ENCODE data around the gene TMEM41A. TPM values are rescaled to one million over a fixed set of nuclear protein-coding genes. Genes with fewer than 3 reads are reported as not detected.

TMEM41A gene
- total RNA-seq, 2 donors from 2014 or later: 19.7 to 21.4 TPM

GRCh38 chr3:185488465-185488864 is 10.4 kb downstream of the TMEM41A start:
- peaks cover 40% of the 10 kb centered on the region for H3K36me3 ChIP-seq (ENCODE audit: control insufficient read depth, insufficient read depth, low read length)
- DNase-seq: no peak
- no peaks in the 10 kb centered on the region for H3K4me1 Mint-ChIP-seq
- TF ChIP-seq, protein P1, sequence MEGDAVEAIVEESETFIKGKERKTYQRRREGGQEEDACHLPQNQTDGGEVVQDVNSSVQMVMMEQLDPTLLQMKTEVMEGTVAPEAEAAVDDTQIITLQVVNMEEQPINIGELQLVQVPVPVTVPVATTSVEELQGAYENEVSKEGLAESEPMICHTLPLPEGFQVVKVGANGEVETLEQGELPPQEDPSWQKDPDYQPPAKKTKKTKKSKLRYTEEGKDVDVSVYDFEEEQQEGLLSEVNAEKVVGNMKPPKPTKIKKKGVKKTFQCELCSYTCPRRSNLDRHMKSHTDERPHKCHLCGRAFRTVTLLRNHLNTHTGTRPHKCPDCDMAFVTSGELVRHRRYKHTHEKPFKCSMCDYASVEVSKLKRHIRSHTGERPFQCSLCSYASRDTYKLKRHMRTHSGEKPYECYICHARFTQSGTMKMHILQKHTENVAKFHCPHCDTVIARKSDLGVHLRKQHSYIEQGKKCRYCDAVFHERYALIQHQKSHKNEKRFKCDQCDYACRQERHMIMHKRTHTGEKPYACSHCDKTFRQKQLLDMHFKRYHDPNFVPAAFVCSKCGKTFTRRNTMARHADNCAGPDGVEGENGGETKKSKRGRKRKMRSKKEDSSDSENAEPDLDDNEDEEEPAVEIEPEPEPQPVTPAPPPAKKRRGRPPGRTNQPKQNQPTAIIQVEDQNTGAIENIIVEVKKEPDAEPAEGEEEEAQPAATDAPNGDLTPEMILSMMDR (conservative IDR thresholded peaks at IDR 0.05): no peak
- no peaks in the 10 kb centered on the region for H3K27me3 ChIP-seq (ENCODE audit: control insufficient read depth, insufficient read depth, low read length, poor library complexity, severe bottlenecking)
- H3K27ac Mint-ChIP-seq: no peak overlapping the region
- no peak overlapping the region for H3K4me3 Mint-ChIP-seq
- no peaks in the 10 kb centered on the region for H3K27me3 Mint-ChIP-seq (ENCODE audit: insufficient read depth)
- peaks cover 19% of the 10 kb centered on the region for H3K36me3 Mint-ChIP-seq (ENCODE audit: low read depth)
- no peak overlapping the region for H3K27ac ChIP-seq (ENCODE audit: low read depth, low read length)
- no peaks in the 10 kb centered on the region for H3K9me3 Mint-ChIP-seq
- no peaks in the 10 kb centered on the region for H3K4me1 ChIP-seq (ENCODE audit: control insufficient read depth, insufficient read depth, low read length)
- H3K4me3 ChIP-seq (ENCODE audit: low read length): no peak overlapping the region
- no peak overlapping the region for H3K9ac ChIP-seq (ENCODE audit: extremely low read depth, low read length, poor library complexity, severe bottlenecking)
- no peaks in the 10 kb centered on the region for H3K9me3 ChIP-seq (ENCODE audit: control insufficient read depth, low read length)
- 91 to 96% methylated on average over 1 to 5 of the region's 5 CpGs for WGBS, 2 experiments (ENCODE audit: insufficient coverage in 1 of 2, insufficient read length in 1 of 2)

- Histone ChIP-seq H3K27me3 (ENCODE audit: control insufficient read depth, insufficient read depth, low read length, poor library complexity, severe bottlenecking) (no peaks in the 10 kb centered on the region), H3K36me3 (ENCODE audit: control insufficient read depth, insufficient read depth, low read length) (peaks cover 29% of the 10 kb centered on the region), H3K27ac (ENCODE audit: low read depth, low read length) (no peak overlapping the region), H3K4me1 (ENCODE audit: control insufficient read depth, insufficient read depth, low read length) (no peaks in the 10 kb centered on the region), H3K9me3 (ENCODE audit: control insufficient read depth, low read length) (no peaks in the 10 kb centered on the region), H3K4me3 (ENCODE audit: low read length) (no peak overlapping the region), H3K9ac (ENCODE audit: extremely low read depth, low read length, poor library complexity, severe bottlenecking) (no peak overlapping the region)
- Mint-ChIP-seq H3K27me3 (ENCODE audit: insufficient read depth) (no peaks in the 10 kb centered on the region), H3K4me3 (no peak overlapping the region), H3K27ac (no peak overlapping the region), H3K9me3 (no peaks in the 10 kb centered on the region), H3K36me3 (ENCODE audit: low read depth) (peaks cover 25% of the 10 kb centered on the region), H3K4me1 (no peaks in the 10 kb centered on the region)
- no peak for DNase-seq
- WGBS, 2 experiments (ENCODE audit: insufficient coverage in 1 of 2, insufficient read length in 1 of 2): 93 to 97% methylated on average over 5 of the region's 5 CpGs
- TF ChIP-seq, protein P1 (conservative IDR thresholded peaks at IDR 0.05): no peak
Measured at GRCh38 chr3:185486394-185486793, 12.4 kb downstream of the TMEM41A start.

DNA sequence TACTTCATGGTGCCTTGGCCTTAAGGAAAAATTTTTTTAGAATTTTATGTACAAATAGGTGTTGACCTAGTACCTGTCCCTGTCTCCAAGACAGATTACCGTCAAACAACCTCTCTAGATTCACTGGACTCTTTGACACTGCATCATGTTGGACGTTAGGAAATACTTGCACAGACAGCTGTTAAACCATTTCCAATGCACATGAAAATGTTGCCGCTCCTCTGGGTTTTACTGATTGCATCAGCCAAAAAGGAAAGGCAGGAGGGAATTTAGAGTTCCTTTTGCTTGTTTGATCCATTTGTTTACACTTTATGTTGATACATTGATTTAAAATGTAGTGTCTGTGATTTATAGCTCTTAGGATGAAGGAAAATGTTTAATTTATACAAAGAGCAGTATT is 14.5 kb downstream of the TMEM41A start:
- Histone ChIP-seq H3K4me1 (ENCODE audit: control insufficient read depth, insufficient read depth, low read length) (no peaks in the 10 kb centered on the region), H3K27ac (ENCODE audit: low read depth, low read length) (no peak overlapping the region), H3K9ac (ENCODE audit: extremely low read depth, low read length, poor library complexity, severe bottlenecking) (no peak overlapping the region), H3K27me3 (ENCODE audit: control insufficient read depth, insufficient read depth, low read length, poor library complexity, severe bottlenecking) (no peaks in the 10 kb centered on the region), H3K4me3 (ENCODE audit: low read length) (no peak overlapping the region), H3K9me3 (ENCODE audit: control insufficient read depth, low read length) (no peaks in the 10 kb centered on the region), H3K36me3 (ENCODE audit: control insufficient read depth, insufficient read depth, low read length) (peaks cover 19% of the 10 kb centered on the region)
- 91 to 100% methylated on average over 2 to 3 of the region's 3 CpGs for WGBS, 2 experiments (ENCODE audit: insufficient coverage in 1 of 2, insufficient read length in 1 of 2)
- H3K9me3 Mint-ChIP-seq: no peaks in the 10 kb centered on the region
- peaks cover 21% of the 10 kb centered on the region for H3K36me3 Mint-ChIP-seq (ENCODE audit: low read depth)
- no peaks in the 10 kb centered on the region for H3K4me1 Mint-ChIP-seq
- TF ChIP-seq, protein P1 (conservative IDR thresholded peaks at IDR 0.05): no peak
- H3K27me3 Mint-ChIP-seq (ENCODE audit: insufficient read depth): no peaks in the 10 kb centered on the region
- DNase-seq: no peak
- no peak overlapping the region for H3K4me3 Mint-ChIP-seq
- no peak overlapping the region for H3K27ac Mint-ChIP-seq
